NB4 (cell line): ENCODE results near the gene SERPINB2.

ENCODE experiments used
- DNase-seq: peaks from one replicate; pipeline ENCODE4 v3.0.0; 2010; ENCODE audit warnings: low read depth
- H3K4me3 ChIP-seq: one replicate; pipeline ENCODE4 v1.5.1; 2011; ENCODE audit warnings: mild to moderate bottlenecking, low read depth, low read length, moderate library complexity
- CTCF ChIP-seq: IDR thresholded peaks from one replicate; pipeline ENCODE4 v1.5.1; 2012; ENCODE audit warnings: low read depth, low read length
- MYC ChIP-seq: IDR thresholded peaks from 2 replicates; pipeline ENCODE4 v1.6.1; 2011; ENCODE audit warnings: low read depth, low read length
- POLR2A ChIP-seq: IDR thresholded peaks from 2 replicates; pipeline ENCODE4 v1.6.1; 2011; ENCODE audit warnings: mild to moderate bottlenecking; ENCODE audit not compliant: insufficient read length; ENCODE audit errors: extremely low read depth
- TF ChIP-seq, protein P1 (sequence below): IDR thresholded peaks from 2 replicates; pipeline ENCODE4 v1.6.1; 2011; ENCODE audit warnings: low read depth, low read length

Gene SERPINB2, protein sequence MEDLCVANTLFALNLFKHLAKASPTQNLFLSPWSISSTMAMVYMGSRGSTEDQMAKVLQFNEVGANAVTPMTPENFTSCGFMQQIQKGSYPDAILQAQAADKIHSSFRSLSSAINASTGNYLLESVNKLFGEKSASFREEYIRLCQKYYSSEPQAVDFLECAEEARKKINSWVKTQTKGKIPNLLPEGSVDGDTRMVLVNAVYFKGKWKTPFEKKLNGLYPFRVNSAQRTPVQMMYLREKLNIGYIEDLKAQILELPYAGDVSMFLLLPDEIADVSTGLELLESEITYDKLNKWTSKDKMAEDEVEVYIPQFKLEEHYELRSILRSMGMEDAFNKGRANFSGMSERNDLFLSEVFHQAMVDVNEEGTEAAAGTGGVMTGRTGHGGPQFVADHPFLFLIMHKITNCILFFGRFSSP

DNA sequence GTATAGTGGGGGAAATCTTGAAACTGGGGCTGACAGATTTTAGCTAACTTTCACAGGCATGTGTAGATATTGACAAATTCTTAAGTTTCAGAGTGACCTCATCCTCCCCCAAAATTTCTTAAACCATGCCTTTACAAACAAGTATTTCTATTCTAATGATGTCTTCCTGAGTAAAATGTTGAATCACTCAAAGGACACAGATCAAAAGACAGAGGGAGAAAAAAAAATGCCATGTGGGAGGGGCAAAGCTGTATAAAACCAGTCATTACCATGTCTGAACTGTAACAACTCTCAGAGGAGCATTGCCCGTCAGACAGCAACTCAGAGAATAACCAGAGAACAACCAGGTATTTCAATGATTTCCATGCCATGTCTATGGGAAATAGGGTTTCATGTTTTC, at the start of gene SERPINB2:
Gene SERPINB2, plus strand, starts transcription at position 282 of the 400 bp plus-strand sequence. CDS start 3,740 bp downstream, outside the sequence.
- DNase-seq = no peak
- H3K4me3 ChIP-seq = no peak within 1 kb of the TSS
- TF ChIP-seq, protein P1, sequence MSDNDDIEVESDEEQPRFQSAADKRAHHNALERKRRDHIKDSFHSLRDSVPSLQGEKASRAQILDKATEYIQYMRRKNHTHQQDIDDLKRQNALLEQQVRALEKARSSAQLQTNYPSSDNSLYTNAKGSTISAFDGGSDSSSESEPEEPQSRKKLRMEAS = no peak
- TF ChIP-seq CTCF (no peak), POLR2A (no peak), MYC (no peak)

DNA sequence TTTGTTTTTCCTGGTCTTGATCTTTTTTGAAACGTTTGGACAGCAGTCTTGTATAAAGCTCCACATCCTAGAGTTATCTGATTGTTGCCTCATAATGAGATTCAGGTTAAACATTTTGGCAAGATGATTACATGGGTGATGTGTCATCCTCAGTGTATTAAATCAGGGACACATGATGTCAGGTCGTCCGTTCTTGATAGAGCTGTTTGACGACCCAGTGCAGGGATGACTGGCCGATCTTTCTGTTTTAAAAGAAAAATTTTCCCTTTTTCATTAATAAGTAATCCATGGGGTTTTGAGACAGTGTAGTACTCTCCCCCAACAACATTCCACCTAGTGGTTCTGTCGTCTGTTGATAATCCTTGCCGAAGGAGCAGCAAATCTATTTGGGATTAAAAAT, 44.5 kb upstream of the SERPINB2 start:
- H3K4me3 ChIP-seq = no peak overlapping the region
- DNase-seq = no peak
- TF ChIP-seq MYC = no peak
- no peak for TF ChIP-seq POLR2A
- TF ChIP-seq, protein P1 = no peak
- no peak for TF ChIP-seq CTCF

- TF ChIP-seq CTCF (peak; percentile 21), POLR2A (no peak)
- peak; percentile 62 for DNase-seq
- no peak overlapping the region for H3K4me3 ChIP-seq
These were observed 43.3 kb upstream of the SERPINB2 start for GRCh38 chr18:63844254-63844653.

GRCh38 chr18:63848159-63848558, 39.3 kb upstream of the SERPINB2 start:
- peak; percentile 77 for DNase-seq
- no peak for TF ChIP-seq POLR2A
- peak; percentile 65 for TF ChIP-seq CTCF
- H3K4me3 ChIP-seq = no peak overlapping the region

DNA sequence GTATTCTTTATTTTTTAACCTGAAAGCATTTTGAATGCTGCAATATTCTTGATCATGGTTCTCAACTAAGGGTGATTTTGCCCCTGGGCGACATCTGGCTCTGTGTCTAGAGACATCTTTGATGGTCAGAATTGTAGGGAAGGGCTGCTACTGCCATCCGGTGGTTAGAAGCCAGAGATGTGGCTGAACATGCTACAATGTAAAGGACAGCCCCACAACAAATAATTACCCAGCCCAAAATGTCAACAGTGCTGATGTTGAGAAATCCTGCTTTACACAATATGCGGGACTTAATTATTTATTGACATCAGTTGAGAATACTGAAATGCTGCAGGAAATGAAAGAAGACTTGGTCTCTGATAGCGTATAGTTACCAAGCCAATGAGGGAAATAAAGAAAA, 37.5 kb upstream of the SERPINB2 start:
- peak; percentile 77 for DNase-seq
- no peak overlapping the region for H3K4me3 ChIP-seq
- TF ChIP-seq, protein P1 = no peak
- TF ChIP-seq POLR2A (no peak), CTCF (peak; percentile 62), MYC (no peak)

- TF ChIP-seq, protein P1 = no peak
- TF ChIP-seq MYC (no peak), CTCF (no peak), POLR2A (no peak)
- no peak overlapping the region for H3K4me3 ChIP-seq
- no peak for DNase-seq
These were observed 36.9 kb upstream of the SERPINB2 start for GRCh38 chr18:63850636-63851035.
